Measurements from ENCODE around the gene DENND10.

- no peak for TF ChIP-seq SP1 (IDR thresholded peaks at IDR 0.05)
- no peak for TF ChIP-seq NFRKB (IDR thresholded peaks at IDR 0.05)
- no peak for TF ChIP-seq FOXK2 (IDR thresholded peaks at IDR 0.05)
- TF ChIP-seq CTBP1 (IDR thresholded peaks at IDR 0.05; ENCODE audit: borderline replicate concordance) = no peak
- no peak for TF ChIP-seq BHLHE40 (IDR thresholded peaks at IDR 0.05; ENCODE audit: borderline replicate concordance)
- no peak for TF ChIP-seq LEF1 (IDR thresholded peaks at IDR 0.05; ENCODE audit: borderline replicate concordance)
- no peak for TF ChIP-seq FOXM1 (IDR thresholded peaks at IDR 0.05; ENCODE audit: borderline replicate concordance)
- no peak for TF ChIP-seq PKNOX1 (IDR thresholded peaks at IDR 0.05)
- TF ChIP-seq FOXA1 (IDR thresholded peaks at IDR 0.05) = no peak
- no peak for TF ChIP-seq HDGF (IDR thresholded peaks at IDR 0.05; ENCODE audit: borderline replicate concordance)
- no peak for TF ChIP-seq L3MBTL2 (conservative IDR thresholded peaks at IDR 0.05)
- TF ChIP-seq TARDBP (IDR thresholded peaks at IDR 0.05) = no peak
Observed at GRCh38 chr10:119166564-119166963, 62.7 kb downstream of the DENND10 start.

Measured in HEK293T (cell line).